Hindlimb muscle (tissue), 1 donor: Measurements from ENCODE around the gene L3HYPDH. TPM values are rescaled to one million over a fixed set of nuclear protein-coding genes. Genes with fewer than 3 reads are reported as not detected.

Source experiments
- DNase-seq: peaks from one replicate; pipeline ENCODE4 v3.0.0-alpha.2; 2013
- polyA plus RNA-seq: library from polyadenylated mRNA; unstranded; fragments of 120-200 nt; gene quantifications from one replicate; pipeline ENCODE4 v1.2.1, GENCODE V29; 2013; ENCODE audit not compliant: insufficient read length

Gene L3HYPDH
- 23.0 TPM for polyA plus RNA-seq

DNA sequence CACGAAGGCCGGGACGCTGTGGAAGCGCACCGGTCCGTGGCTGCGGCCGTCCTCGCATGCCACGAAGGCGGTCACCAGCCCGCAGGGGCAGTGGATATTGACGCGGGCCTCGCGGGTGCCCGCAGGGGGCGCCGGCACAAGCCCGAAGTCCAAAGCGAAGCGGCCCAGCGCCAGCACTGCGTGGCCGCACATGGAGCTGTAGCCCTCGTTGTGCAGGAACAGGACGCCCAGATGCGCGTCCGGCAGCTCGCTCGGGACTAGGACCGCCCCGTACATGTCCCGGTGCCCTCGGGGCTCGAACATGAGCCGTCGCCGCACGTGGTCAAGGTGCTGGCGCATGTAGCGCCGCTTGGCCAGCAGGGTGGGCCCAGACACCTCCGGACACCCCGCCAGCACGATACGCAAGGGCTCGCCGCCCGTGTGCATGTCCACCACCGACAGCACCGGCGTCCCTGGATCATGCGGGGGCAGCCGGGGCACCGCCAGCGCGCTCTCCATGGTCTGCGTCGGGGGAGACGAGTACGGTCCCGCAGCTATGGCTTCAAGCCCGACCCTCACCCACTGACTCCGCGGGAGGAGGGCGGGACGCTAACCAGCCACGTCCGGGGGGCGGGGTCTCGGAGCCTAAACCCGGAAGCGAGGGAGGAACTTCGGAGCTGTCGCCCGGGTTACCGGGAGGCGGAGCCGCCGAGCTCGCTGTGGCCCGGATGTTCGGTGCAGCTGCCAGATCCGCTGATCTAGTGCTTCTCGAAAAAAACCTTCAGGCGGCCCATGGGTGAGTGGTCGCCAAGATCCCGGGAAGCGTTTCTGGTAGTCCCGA, at the start of gene L3HYPDH, which contains the start of gene JKAMP:
TSS of gene L3HYPDH (minus strand) at position 590 of the 820 bp plus-strand sequence. CDS start at position 498, 92 bp downstream.
TSS of gene JKAMP (plus strand) at position 699 of the 820 bp plus-strand sequence. CDS start at position 772, 73 bp downstream.
- DNase-seq = peak; percentile 96

DNA sequence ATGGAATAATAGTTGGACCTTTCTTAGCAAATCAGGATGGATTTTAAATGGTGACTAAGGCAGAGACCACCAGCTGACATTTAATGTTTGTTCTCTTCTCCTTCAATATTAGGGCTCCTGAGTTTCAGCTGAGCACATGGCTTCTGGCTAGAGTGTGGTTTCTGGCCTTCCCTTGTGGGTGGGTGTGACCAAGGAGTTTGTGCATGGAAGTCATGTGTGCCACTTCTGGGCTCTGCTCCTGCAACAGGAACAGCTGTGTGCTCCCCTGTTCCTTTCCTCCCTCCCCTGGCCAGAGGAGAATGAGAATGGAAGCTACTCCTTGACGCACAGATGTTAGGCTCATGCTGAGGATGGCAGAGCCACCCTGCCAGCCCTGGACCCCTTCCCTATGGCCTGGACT, 48.2 kb upstream of the L3HYPDH start:
- no peak for DNase-seq

DNA sequence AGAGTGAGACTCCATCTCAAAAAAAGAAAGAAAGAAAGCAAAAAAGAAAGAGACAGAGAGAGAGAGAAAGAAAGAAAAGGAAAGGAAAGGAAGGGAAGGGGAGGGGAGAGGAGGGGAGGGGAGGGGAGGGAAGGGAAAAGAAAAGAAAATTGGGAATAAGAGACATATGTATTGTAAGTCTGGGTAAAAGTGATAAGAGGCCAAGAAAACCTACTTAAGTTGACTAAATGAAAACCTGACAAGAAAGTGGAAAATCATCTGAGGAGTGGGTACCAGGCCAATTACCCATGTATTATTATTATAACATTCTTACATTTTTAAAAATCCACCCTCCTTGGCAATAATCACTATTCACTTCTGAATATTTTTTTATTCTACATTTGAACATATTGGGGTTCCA, 46.1 kb upstream of the L3HYPDH start:
- DNase-seq = no peak

DNA sequence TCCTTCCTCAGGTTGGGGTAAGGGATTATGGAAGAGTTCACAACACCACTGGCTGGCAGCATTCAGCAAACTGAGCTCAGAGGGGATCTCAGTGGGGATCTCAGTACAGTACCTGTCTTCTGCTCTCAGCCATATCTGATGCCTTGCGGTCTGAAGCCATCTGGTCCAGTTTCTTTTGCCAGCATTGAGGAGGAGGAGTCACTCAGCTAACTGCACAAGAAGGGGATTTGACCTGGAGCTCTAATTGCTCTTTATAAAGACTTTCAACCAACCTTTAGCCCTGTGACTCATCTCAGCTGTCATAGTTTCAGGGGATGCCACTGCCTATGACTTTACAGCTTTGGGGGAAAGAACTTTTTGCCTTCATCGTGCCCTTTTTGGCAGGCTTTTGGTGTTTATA, 45.0 kb upstream of the L3HYPDH start:
- DNase-seq = no peak

DNA sequence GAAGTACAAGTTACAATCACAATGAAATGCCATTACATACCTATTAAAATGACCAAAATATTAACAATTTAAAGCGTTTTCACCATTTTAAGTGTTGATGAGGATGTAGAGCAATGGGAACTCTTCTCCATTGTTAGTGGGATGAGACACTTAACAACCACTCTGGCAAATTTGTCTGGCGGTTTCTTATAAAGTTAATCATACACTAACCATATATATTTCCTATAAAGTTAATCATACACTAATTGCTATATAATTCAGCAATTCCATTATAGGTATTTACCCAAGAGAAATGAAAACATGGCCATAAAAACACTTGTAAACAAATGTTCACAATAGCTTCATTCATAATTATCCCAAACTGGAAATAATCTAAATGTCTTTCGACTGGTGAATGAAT, 36.0 kb upstream of the L3HYPDH start:
- no peak for DNase-seq

DNA sequence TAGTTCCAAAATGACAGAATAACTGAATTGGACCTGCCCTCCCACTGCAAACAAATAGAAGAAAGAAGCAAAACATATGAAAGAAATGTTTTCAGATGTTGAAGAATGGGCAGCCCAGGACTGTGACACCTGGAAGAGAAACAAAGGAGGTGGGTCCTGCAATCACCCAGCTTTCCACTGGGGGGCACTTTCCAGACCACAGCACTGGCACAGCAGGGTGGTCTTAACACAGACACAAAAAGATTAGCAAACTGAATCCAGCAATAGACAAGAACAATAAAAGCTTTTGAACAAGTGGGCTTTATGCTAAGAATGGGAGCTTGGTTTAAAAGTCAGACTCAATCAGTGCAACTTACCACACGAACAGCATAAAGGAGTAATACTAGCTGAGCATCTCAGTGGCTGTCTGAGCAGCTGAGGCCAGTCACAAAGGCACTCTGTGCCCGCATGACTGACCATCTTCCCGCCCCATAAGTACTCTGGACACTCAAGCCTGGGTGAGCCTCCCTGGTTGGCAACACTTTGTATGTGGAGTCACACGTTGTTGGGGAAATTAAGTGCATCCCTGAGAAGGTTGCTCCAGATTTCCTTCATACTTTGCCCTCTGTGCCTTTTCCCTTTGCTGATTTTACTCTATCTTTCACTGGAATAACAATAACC, 27.8 kb upstream of the L3HYPDH start:
- DNase-seq = no peak

DNA sequence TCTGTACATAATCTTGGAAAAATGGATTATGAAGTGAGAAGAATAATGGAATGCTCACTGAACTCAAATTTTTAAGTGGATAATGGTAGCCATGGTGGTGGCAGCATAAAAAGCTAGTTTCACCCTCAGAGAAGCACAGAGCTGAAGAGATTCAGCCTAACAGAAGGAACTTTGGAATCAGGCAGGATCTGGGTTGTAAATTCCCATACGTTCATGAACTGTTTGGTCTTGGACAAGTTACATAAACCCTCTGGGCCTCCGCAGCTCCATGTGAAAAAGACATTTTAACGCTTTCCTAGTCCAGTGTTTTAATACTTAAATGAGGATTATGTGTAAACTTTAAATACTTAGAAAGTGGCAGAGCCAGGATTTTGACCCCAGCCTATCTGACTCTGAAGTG, 26.8 kb upstream of the L3HYPDH start:
- no peak for DNase-seq

DNA sequence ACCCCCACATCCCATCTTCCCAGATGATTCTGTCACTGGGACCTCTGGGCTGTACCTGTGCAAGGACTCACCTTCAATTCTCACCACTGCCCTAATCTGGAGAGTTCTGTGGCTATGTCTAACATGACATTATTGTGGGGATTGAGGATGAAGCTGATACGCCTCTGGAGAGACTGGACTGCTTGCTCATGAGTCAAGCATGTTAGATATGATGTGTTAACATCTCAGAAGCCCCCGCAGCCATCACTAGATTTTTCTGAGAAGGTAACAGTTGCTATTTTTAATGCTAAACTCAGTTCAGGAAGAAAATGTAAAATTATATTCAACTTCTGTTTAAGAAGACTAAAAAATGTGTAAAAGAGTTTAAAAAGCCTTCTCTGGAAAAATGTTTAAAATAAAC, 25.8 kb upstream of the L3HYPDH start:
- no peak for DNase-seq

DNA sequence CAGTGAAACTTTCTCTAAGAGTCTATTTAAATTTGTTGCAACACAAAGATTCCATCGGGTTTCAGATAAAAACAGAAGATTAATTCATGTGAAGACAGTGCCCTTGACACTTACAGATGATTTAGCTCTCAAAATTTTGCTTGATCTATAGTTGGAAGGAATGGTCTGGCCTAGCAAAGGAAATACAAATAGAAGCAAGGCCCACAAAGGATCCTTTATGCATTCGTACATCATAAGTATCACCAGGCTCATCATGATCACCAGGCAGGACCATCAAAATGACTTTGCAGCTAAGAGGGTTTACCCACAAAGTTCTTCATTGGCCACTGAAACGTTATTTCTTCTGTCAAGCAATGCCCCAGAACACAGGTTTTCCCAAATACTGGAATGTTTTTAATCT, 24.9 kb upstream of the L3HYPDH start:
- no peak for DNase-seq

DNA sequence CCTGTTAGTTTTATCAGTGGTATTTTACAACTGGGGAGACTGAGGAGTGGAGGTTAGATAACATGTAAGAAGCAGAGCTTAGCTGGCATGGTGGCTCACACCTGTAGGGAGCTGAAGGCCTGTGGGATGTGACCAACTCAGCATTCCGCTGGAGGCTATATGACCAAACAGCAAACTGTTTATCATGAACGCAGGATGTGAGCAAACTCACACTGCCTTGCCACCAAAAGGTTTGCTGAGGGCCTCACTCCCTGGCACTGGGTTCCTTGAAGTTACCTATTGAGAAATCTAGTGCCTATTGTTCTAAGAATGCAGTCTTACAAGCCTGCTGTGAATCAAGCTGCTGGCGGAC, 23.5 kb upstream of the L3HYPDH start:
- DNase-seq = no peak

DNA sequence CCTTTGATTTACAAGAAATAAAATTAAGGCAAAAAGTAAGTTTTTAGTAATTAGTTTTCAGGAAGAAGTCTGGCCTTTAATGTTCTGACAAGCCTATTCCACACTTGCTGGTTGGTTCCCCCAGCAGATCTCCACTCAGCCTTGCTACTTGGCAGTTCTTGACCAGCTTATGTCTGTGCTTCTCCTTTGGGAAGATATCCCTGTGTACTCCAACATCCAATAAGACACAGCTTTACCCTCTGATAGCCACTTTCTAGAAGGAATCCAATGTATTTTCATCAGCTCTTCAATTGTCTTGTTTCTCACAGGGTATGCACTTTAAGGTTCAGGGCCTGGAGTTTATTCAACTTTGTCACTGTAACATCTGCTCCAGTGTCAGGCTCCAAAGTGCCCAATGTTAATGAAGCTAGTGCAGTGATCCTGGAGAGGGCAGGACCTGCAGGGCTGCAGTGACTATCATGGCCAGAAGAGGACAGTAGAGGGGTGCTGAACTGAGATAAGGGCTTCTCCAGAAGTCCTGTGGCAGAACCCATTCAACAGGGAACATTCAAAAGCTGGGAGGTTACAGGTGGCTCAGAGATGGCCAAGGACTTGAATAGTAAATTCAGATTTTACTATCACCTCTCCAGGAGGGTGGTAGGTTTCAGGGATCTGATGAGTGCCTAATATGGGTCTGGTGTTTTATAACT, 23.0 kb upstream of the L3HYPDH start:
- DNase-seq = no peak

DNA sequence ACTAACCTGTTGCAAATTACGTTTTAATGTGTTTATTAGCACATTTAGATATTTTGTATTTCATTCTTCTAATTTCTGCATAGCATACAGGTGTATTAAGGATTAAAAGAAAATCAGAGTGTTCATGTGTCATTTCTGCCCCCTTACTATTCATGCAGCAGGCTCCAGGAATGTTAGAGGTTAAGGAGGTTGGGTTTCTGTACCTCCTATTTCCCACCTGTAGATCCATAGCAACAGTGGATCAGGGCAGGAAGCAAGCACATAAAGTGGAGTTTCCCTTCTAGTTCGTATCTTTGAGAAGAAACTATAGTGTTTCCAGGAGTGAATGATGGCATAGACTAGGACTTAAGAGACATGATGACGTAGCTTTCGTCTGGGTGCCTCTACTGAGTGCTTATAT, 19.0 kb upstream of the L3HYPDH start:
- no peak for DNase-seq

DNA sequence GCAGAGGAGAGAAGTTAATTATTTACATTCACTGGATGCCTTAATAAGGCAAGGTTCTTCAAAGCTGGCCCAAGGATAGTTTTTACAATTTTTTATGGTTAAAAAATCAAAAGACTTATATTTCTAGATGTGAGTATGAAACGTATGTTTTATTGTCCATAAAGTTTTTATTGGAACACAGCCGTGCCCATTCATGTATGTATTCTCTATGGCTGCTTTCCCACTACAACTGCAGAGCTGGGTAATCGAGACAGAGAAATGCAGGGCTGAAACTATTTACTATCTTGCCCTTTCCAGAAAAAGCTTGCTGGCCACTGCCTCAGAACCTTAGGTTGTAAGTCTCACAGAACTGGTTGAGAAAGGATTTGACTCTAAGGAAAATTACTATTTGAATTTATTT, 16.5 kb upstream of the L3HYPDH start:
- DNase-seq = no peak

DNA sequence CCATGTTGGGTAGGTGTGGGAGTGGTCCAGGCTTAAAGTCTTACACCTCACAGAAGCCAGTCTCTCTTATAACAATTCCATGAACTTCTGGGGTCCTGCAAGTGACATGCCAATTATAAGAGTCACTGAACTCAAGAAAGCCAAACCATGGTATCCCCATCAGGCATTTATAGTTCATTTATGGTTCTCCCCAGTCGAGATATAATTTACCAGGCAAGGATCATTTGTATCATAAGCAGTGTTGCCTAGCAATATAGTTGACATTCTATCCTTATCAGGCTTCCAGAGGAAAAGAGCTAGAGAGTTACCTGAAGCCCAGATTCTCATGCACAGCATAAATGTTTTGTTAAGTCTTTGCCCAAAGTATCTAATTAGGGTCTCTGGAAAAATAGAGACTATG, 8.2 kb upstream of the L3HYPDH start:
- DNase-seq = no peak

DNA sequence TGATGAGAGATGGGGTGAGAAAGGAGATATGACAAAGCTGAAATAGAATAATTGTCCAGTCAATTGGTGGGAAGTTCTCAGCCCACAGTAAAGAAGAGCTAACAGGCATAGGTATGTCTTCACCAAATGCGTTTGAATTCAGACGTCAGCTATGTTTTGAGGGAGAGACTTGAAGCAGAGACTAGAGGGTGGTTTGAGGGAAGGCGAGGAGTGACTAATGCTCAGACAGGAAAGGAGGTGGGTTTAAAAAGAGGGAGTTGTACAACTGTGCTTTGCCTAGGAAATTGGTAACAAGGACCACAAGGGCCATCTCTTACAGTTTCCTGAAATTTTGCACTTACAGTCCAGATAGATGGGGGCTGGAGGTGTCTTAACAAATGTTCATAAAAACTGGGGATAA, 6.5 kb upstream of the L3HYPDH start:
- DNase-seq = no peak

DNA sequence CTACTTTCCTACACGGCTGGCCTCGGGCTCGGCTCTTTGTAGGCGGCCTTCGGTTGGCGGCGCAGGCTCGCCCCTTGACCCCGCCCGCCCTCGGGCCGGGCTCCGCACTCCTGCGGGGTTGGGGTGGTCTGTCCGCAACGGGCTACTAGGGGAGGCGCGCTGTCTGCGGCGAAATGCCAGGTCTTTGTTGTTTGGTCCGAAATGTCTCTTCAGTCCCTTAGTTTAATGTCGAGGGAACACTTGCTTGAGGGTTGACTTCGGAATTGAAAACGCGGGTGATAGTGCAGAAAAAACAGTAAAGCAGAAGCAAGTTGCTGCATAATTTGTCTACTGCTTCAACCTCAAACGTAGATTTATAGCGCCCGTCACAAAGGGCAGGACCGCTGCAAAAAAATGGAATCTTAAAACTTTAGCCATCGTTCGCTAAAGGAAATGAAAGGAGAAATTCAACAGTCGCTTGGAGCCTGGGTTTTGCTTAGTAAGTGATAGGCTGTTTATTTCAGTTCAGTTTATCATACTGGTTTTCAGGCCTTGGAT, 499 bp upstream of the L3HYPDH start:
- DNase-seq = no peak

DNA sequence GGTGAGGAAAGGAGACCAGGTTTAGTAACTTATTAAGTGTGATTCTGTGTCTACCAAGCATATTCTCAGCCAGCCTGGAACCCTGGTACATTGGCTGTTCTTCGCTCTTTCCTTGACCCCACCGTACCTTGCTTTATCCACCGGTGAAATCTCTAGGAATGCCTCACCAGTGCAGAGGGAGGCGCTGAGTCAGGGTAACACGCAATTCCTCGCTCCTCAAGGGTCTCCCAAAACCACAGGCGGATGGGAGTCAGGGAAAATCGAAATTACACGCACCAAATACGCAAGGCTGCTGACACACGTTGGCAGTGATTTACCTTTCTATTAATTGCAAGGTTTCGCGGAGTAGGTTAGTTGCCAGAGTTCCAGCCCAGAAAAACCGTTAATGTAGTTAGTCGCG, 845 bp downstream of the L3HYPDH start:
- DNase-seq = peak; percentile 29

DNA sequence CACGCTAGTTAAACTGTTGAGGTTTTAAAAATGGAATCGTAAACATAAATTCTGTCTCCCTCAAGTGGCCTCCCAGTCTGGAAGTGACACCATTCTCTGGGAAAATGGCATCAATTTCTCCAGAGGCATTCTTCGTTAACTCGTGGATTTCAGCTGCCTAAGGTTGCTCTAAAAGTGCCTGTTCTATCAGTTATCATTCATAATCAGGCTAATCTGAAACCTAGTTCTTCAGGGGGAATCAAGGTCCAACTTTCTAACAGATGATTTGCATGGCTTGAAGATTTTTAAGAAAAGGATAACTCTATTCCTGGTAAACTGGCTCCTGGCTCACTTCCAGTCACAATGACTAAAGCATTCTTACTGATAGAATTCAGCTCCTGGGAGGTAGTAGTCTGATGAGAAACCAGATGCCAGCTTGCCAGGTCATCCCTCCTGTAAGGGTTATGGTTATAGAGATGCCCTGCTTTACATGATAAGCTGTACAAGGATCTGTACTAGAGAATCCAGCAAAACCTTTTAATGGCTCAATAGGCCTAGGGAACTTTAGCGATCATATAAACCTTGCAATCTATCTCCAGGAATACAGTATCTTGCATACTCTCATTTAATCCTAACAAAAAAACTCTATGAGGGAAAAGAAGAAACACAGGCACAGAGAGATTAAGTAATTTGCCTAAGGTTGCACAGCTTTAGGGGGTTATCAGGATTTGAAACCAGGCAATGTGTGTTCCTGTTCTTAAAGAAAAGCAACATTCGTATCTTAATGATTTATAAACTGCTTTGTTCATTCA, 1.5 kb downstream of the L3HYPDH start:
- no peak for DNase-seq

DNA sequence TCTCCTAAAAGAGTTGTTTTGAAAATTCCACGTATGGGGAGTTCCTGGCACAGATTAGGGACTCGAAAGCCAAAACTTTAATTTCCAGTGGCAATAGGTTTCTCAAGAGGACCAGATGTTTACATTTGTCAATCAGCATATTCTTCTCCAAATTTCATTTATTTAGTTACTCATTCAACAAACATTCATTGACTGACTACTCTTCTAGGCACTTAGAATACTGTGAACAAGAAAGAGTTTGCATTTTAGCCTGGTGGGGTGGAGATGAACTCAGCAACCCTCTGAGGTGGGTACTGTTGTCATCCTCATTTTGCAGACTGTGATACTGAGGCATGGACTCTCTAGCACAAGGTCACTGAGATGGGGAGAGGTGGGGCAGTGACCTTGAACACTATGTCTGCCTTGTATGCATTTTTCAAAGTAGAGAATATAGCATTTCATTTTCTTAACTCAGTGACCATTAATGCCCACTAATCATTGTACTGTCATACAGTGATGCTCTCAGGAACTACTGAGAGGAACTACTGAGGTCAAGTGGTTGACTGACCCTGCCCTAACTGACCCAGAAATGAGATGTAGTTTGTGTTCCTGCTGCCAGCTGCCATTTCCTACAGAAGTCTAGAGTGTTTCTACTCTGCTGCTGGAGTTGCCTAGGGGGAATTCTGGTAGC, 2.2 kb downstream of the L3HYPDH start:
- DNase-seq = no peak

DNA sequence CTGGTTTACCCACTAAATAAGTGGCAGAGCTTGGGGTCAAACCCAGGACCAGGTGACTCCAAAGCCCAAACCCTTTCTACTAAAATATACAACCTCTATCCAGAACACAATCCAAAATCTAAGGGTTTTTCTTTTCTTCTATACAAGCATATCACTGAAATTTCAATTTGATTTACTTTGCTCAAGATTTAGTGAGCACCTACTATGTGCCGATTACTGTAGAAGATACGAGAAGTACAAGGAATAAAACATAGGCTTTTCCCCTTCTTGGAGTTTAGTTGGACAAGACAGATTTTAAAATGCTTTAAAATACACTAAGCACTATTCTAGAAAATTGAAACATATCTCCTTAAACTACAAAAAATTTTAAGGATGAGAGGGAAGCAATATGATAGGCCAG, 2.8 kb downstream of the L3HYPDH start:
- no peak for DNase-seq

DNA sequence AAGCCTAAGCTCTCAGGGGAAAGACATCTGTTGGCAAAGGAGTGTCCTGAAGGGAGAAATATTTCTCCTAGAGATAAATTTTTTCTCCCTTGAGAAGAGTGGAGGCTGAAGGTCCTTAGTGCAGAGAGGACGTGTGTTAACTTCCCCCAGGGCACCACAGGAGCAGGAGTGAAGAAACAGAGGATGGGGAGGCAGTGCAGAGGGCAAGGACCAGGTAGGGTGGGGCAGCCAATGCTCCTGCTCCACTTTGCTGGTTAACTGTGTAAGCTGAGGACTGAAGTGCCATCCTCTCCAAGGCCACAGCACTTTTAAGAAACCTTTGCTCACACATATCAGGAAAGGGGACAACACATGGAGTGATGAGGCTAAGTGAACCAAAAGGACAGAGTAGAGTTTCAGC, 4.0 kb downstream of the L3HYPDH start:
- DNase-seq = no peak

DNA sequence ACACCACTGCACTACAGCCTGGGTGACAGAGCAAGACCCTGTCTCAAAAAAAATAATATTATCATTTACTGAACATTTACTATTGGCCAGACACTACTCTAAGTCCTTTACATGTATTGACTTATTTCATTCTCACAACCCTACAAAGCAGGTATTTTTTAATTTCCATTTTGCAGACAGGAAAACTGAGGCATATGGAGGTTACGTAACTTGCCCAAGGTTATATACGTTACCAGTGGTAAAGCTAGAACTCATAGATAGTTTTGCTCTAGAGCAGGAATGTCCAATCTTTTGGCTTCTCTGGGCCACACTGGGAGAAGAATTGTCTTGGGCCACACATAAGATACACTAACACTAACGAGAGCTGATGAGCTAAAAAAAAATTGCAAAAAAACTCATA, 5.7 kb downstream of the L3HYPDH start:
- no peak for DNase-seq
